HG02610 (cell line): Measurements from ENCODE around the gene ABLIM2.

Experiments
- ATAC-seq: cut with Tn5 transposase; IDR thresholded peaks from one replicate; pipeline ENCODE4 v1.9.1; 2021; ENCODE audit warnings: mild to moderate bottlenecking, moderate library complexity; ENCODE audit not compliant: unreplicated experiment

Gene ABLIM2

DNA sequence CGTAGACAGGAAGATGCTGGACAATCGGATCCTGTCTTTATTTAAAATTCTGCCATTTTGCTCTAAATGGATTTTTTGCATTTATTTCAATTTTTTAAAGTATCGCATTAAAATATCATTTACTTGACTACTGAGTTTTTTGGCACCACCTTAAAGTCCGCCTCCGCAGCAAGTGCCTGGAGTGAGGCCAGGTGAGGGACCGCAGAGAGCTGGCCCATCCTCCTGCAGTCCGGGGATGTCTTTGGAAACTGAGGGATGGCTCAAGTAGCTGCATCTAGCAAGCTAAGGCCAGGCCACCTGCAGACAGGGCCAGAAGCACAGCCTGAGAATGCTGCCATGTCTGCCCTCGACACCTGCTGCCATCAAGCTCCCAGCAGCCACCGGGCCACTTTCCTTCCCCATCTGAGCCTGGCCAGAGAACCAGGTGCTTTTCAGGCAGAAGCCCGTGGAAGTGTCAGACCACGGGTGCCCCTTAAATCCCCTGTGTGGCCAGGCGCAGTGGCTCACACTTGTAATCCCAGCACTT lies 69.6 kb downstream of the ABLIM2 start:
- no peak for ATAC-seq

DNA sequence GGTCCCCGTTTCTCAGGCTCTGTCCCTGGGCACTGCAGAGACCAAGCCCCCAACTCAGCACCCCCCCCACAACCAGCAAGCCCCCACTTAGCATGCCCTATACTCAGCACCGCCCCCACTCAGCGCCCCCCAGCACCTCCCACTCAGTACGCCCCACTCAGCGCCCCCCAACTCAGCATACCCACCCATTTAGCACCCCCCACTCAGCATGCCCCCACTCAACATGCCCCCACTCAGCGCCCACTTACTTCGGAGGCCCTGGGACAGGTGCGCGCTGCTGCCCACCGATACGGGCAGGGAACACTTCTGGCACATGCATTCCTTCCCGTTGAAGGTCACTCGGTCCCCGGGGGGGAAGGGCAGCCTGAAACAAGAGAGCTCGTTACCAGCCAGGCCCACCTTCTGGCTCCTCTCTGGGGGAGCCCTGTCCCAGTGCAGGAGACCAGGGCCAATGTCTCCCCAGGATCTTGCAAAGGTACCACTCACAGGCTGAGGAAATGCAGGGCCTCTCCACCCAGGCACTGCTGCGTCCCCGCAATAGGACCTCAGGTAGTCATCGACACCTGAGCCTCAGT lies 70.6 kb downstream of the ABLIM2 start:
- no peak for ATAC-seq

- ATAC-seq: no peak
Observed at GRCh38 chr4:8086783-8087445, 71.7 kb downstream of the ABLIM2 start.

DNA sequence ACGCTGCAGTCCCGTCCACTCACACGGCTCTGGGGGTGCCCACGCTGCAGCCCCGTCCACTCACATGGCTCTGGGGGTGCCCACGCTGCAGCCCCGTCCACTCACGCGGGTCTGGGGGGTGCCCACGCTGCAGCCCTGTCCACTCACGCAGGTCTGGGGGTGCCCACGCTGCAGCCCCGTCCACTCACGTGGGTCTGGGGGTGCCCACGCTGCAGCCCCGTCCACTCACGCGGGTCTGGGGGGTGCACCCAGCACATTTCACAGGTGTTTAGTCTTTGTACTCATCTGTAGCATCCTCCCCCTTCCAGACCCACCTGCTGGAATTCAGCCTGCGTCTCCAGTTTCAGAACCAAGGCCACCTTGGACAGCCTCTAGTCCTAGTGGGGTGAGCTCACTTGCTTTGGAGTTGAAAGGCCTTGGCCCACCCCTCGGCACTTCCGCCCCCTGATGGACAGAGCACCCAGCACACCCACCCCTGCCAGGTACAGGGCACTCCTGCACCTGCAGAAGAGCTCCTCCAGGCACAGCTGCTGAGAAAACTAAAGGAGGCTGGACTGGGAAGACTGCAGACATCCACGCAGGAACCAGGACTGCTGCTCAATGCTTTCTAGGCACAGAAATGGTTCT lies 73.0 kb downstream of the ABLIM2 start:
- no peak for ATAC-seq

DNA sequence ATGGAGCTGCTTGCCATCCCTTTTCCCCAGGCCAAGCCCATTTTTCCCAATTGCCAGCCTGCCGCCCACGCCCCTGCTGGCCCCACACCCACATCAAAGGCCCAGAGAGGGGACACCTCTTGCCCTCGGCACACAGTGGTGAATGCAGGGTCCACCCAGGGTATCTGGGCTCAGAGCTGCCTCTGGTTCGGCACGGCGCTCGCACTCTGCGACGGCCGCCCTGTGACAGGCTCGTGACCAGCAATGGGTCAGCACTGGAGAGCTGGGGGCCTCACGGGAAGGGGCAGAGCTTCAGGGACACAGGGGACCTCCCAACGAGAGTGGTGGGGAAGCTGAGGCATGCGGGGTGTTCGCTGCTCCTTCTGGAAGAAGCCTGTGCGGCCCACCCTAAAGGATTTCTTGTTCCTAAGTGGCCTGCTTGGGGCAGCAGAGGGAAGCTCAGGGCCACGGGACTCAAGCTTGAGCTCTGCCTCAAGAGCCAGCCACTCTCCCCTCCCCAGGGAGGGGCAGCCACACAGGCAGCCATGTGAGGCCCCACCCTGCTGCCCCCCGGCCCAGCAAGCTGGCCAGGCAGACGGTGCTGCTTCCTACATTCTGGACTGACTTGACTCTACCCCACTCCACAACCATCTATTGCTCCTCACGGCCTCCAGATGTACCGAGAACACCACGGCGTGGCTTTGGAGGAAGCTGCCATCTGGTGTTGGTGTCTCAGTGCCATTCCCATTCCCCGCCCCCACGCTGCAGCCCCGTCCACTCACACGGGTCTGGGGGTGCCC lies 73.7 kb downstream of the ABLIM2 start:
- ATAC-seq: no peak

DNA sequence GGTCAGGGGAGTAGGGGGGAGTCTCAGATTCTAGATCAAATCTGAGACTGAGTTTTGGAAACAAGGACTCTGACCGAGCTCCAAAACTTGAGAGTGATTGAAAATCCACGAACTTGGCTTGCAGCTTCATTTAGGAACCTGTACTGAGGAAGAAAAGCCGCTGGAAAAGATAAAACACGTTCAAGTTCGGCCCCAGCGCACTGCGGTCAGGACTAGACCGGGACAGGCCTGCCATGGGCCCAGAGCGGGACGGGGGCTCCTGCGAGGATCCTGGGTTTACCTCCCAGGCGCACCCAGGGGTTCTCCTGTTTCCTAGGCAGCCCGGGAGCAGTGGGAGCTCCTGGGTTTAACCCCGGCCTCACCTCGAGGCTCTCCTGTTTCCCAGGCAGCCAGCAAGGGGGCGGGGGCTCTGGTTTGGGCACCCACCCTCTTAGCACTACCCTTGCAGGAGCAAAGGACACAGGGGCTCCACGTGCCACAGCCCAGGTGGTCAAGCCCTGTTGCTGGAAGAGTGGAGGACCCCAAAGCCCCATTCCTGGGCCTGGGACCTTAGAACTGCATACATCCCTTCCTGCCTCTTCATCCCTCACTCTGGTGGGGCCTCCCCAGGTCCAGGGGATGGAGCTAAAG lies 74.5 kb downstream of the ABLIM2 start:
- ATAC-seq: no peak

GRCh38 chr4:8083086-8083825 lies 75.4 kb downstream of the ABLIM2 start:
- ATAC-seq: no peak

GRCh38 chr4:8082517-8083055 lies 76.0 kb downstream of the ABLIM2 start:
- no peak for ATAC-seq

DNA sequence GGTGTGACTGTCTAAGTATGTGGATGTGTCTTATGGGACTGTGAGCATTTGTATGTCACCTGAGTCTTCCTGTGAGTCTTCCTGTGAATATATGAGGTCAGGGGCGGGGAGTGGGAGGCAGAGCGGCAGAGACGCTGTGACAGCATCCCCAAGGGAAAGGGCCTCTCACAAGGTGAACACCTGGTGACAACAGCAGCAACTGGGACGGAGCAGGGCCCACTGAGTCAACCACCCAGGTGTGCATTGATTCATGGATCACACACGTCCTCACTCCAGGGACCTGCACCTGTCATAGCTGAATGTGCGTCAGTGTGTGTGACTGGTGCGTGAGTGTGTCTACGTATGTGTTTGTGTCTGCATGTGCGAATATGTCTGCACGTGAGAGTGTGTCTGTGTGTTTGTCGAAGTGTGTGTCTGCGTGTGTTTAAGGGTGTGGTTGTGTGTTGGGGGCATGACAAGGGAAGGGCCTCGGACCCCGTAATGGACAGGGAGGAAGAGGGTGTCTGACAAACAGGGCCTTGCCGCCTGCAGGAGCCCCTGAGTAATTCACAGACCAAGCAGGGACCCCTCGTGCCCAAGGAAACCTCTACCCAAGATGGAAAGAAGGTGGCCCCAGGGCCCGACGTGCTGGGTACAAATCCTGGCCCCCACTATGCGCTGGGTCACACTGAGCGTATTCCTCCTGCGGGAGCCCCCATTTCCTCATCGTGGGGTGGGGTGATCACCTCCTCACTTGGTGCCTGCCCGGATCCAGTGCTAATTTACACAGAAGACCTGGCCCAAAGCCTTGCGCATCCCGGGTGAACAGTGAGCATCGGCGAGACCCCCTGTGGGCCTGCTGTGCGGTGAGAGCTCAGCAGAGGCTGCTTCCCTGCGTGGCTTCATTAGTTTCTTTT lies 76.7 kb downstream of the ABLIM2 start:
- ATAC-seq: no peak

DNA sequence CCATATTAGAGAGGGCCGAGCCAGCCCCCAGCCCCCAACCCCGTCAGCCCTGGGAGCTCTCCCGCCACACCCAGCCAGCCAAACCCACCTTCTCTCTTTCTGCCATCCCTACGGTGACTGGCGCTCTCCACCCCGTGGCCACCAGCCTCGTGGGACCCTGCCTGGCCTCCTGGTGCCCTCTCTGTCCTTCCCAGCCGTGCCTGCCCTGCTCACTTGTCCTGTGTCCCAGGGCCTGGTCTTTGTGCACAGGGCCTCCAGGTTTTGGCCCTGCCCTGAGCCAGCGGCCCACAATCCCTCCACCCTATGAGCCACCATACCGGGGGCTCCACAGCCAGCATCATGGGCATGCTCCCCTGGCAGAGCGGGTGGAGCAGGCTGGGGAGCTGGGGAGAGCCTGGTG lies 77.4 kb downstream of the ABLIM2 start:
- ATAC-seq: no peak

DNA sequence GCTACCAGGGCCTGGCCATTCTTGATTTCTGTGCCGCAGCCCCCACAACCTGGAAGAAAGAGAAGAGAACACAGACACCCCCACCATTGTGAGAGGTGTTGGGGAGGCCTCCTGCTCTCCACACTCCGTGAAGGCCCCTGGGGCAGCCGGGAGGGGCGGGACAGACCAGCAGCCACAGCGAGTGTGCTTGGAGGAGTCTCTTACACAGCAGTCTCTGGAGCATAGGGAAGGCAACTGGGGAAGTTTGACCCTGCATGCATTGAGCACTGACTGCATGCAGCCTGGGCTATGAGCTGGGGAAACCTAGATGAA lies 77.9 kb downstream of the ABLIM2 start:
- ATAC-seq: no peak

GRCh38 chr4:8079916-8080753 lies 78.5 kb downstream of the ABLIM2 start:
- no peak for ATAC-seq

DNA sequence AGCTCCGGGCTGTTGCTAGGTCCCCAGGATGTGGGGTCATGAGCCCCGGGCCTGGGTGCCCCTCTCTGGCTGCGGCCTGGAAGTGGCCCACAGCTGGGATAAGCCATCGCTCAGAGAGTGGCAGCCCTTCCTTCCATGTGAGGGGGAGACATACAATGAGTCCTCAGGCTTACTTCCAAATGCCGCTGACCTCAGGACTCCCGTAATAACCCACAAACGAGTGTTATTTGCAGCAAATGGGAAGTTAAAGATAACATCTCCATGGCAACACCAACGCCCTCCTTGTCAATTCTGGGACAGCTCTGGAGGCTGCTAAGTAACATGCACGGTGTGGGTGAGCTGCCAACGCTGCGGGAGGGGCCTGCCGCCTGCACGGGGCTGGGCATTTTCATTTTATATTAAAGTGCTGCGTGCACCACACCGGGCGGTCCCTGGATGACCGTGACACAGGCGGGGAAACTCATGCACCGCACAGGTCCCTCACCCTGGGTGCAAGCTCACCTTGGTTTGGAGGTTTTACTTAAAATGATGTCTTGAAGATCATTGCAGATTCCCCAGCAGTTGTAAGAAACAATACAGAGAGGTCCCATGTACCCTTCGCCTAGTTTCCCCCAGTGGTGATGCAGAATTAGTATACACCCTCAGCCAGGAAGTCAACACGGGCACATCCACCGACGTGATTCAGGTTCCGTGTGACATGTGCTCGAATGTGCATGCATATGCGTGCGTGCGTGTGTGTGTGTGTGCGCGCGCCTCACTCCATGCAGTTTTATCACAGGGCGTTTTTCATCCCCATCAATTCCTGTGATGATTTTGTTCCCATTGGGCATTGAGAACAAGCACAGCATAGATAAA lies 79.4 kb downstream of the ABLIM2 start:
- no peak for ATAC-seq

GRCh38 chr4:8078610-8079015 lies 80.0 kb downstream of the ABLIM2 start:
- ATAC-seq: no peak

- ATAC-seq: no peak
Observed at GRCh38 chr4:8078109-8078494, 80.5 kb downstream of the ABLIM2 start.

DNA sequence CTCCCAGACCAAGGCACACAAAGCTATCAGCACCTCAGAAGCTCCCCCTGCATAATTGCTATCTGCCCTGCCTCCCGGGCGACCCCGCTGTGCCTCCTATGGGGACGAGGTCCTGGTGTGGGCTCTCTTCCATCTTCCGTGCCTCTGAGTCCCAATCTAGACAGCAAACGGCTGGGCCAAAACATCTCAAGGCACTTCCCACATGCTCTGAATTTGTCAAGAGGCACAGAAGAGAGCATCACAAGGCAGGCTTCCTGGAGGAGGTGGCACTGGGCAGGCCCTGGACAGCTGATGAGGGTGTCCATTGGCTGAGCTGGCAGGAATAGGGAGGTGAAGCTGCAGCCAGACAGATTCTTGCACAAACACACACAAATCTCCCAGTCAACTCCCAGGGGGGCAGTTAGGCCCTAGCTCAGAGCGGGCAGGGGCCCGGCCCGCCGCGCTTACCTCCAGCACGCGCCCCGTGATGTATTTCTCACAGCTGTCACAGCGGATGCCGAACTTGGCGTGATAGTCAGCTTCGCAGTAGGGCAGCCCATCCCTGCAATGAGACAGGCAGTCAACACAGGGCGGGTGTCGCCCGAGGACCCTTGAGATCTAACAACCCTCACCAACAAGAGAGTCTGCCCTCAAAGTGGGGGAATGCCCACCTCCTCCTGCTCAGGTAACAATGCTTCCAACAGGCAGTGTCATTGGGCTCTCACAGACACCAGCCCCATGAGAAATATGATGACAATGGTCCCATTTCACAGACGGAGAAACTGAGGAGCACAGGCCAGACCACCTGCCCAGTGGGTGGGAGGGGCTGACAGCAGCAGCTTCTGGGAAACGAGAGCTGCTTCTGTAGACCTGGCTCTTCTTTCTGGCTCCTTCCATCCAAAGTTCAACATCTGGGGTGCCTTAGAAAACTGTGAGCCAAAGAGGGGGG lies 81.2 kb downstream of the ABLIM2 start:
- ATAC-seq: no peak
